IgD-negative memory B cell (primary cell): ENCODE results near the gene DDX54. TPM values are rescaled to one million over a fixed set of nuclear protein-coding genes. Genes with fewer than 3 reads are reported as not detected.
"Not testable (repeated sequence)": the region's sequence is repeated elsewhere in the genome, so short reads cannot be mapped to it uniquely, and the experiment has no call there.

Experiments used
- H3K27ac Mint-ChIP-seq, 3 donors: one replicate each; pipeline ENCODE4 v1.8.0; 2020 to 2022; ENCODE audit warnings: mild to moderate bottlenecking in 3 of 3, mixed read lengths in 3 of 3, moderate library complexity in 1 of 3
- H3K27me3 Mint-ChIP-seq: one replicate; pipeline ENCODE4 v1.8.0; 2021; ENCODE audit warnings: mixed read lengths
- H3K36me3 Mint-ChIP-seq: one replicate; pipeline ENCODE4 v1.8.0; 2020; ENCODE audit warnings: mild to moderate bottlenecking, mixed read lengths
- H3K4me1 Mint-ChIP-seq, 3 donors: one replicate each; pipeline ENCODE4 v1.8.0; 2020 to 2022; ENCODE audit warnings: mixed read lengths in 3 of 3, mild to moderate bottlenecking in 1 of 3
- H3K4me3 Mint-ChIP-seq, 4 donors: one replicate each; pipeline ENCODE4 v1.8.0; 2020 to 2022; ENCODE audit warnings: mild to moderate bottlenecking in 4 of 4, mixed read lengths in 4 of 4, moderate library complexity in 3 of 4
- H3K9me3 Mint-ChIP-seq, 3 donors: one replicate each; pipeline ENCODE4 v1.8.0; 2020 to 2021; ENCODE audit warnings: mixed read lengths in 3 of 3, mild to moderate bottlenecking in 1 of 3
- polyA plus RNA-seq: library from polyadenylated mRNA; unstranded; fragments of 300-500 nt; fragmentation: Illumina TruSeq; gene quantifications from one replicate; pipeline ENCODE4 v1.2.3, GENCODE V29; 2021

Gene DDX54
- polyA plus RNA-seq, 1 donor from 2014 or later, result 34.2 TPM

GRCh38 chr12:113128802-113129663 is 56.2 kb downstream of the DDX54 start:
- H3K27ac Mint-ChIP-seq, result peak overlapping the region in 1 of 3 donors; percentile 92
- no peaks in the 10 kb centered on the region for H3K27me3 Mint-ChIP-seq
- peak overlapping the region in 2 of 4 donors; percentile 28 to 67 for H3K4me3 Mint-ChIP-seq
- peaks cover 8 to 21% (median 13%) of the 10 kb centered on the region in 3 donors for H3K4me1 Mint-ChIP-seq
- no peaks in the 10 kb centered on the region for H3K36me3 Mint-ChIP-seq
- no peaks in the 10 kb centered on the region for H3K9me3 Mint-ChIP-seq

GRCh38 chr12:113127791-113128199 is 57.5 kb downstream of the DDX54 start:
- Mint-ChIP-seq H3K27ac (no peak overlapping the region), H3K4me3 (no peak overlapping the region), H3K9me3 (peaks cover 0 to 5% (median 0%) of the 10 kb centered on the region in 3 donors), H3K27me3 (no peaks in the 10 kb centered on the region), H3K36me3 (peaks cover 2% of the 10 kb centered on the region), H3K4me1 (peaks cover 8 to 21% (median 13%) of the 10 kb centered on the region in 3 donors)

GRCh38 chr12:113120670-113121370 is 64.5 kb downstream of the DDX54 start:
- Mint-ChIP-seq H3K9me3 (peaks cover 0 to 8% (median 0%) of the 10 kb centered on the region in 3 donors), H3K4me1 (peaks cover 0 to 1% (median 0%) of the 10 kb centered on the region in 3 donors), H3K4me3 (no peak overlapping the region), H3K27ac (no peak overlapping the region), H3K36me3 (peaks cover 2% of the 10 kb centered on the region), H3K27me3 (peaks cover 12% of the 10 kb centered on the region)

- Mint-ChIP-seq H3K36me3 (peaks cover 2% of the 10 kb centered on the region), H3K4me3 (no peak overlapping the region), H3K9me3 (peaks cover 0 to 8% (median 0%) of the 10 kb centered on the region in 3 donors), H3K4me1 (peaks cover 0 to 1% (median 0%) of the 10 kb centered on the region in 3 donors), H3K27me3 (peaks cover 12% of the 10 kb centered on the region), H3K27ac (no peak overlapping the region)
Measured at GRCh38 chr12:113119980-113120669, 65.2 kb downstream of the DDX54 start.

- Mint-ChIP-seq H3K4me3 (no peak overlapping the region), H3K27me3 (peaks cover 12% of the 10 kb centered on the region), H3K27ac (no peak overlapping the region), H3K36me3 (peaks cover under 1% of the 10 kb centered on the region), H3K4me1 (no peaks in the 10 kb centered on the region), H3K9me3 (peaks cover 0 to 6% (median 0%) of the 10 kb centered on the region in 3 donors)
Measured at GRCh38 chr12:113118142-113118541, 67.1 kb downstream of the DDX54 start.

GRCh38 chr12:113117684-113118083 is 67.6 kb downstream of the DDX54 start:
- H3K4me3 Mint-ChIP-seq, H3K36me3 Mint-ChIP-seq, H3K9me3 Mint-ChIP-seq, H3K27ac Mint-ChIP-seq, H3K4me1 Mint-ChIP-seq: not testable (repeated sequence)
- peaks cover 12% of the 10 kb centered on the region for H3K27me3 Mint-ChIP-seq

GRCh38 chr12:113116875-113117274 is 68.4 kb downstream of the DDX54 start:
- H3K4me1 Mint-ChIP-seq, result no peaks in the 10 kb centered on the region
- H3K4me3 Mint-ChIP-seq, result no peak overlapping the region
- no peaks in the 10 kb centered on the region for H3K9me3 Mint-ChIP-seq
- H3K27me3 Mint-ChIP-seq, result peaks cover 14% of the 10 kb centered on the region
- H3K27ac Mint-ChIP-seq, result no peak overlapping the region
- peaks cover 1% of the 10 kb centered on the region for H3K36me3 Mint-ChIP-seq

- no peak overlapping the region for H3K4me3 Mint-ChIP-seq
- no peak overlapping the region for H3K27ac Mint-ChIP-seq
- H3K27me3 Mint-ChIP-seq, result peaks cover 14% of the 10 kb centered on the region
- no peaks in the 10 kb centered on the region for H3K4me1 Mint-ChIP-seq
- no peaks in the 10 kb centered on the region for H3K9me3 Mint-ChIP-seq
- peaks cover 1% of the 10 kb centered on the region for H3K36me3 Mint-ChIP-seq
Measured at GRCh38 chr12:113115455-113116126, 69.7 kb downstream of the DDX54 start.

GRCh38 chr12:113114447-113115178 is 70.7 kb downstream of the DDX54 start:
- Mint-ChIP-seq H3K4me1 (no peaks in the 10 kb centered on the region), H3K4me3 (no peak overlapping the region), H3K27ac (no peak overlapping the region), H3K9me3 (no peaks in the 10 kb centered on the region), H3K36me3 (peaks cover 1% of the 10 kb centered on the region), H3K27me3 (peaks cover 8% of the 10 kb centered on the region)

- H3K4me1 Mint-ChIP-seq, result no peaks in the 10 kb centered on the region
- H3K27me3 Mint-ChIP-seq, result peaks cover 3% of the 10 kb centered on the region
- no peak overlapping the region for H3K4me3 Mint-ChIP-seq
- peaks cover 1% of the 10 kb centered on the region for H3K36me3 Mint-ChIP-seq
- H3K27ac Mint-ChIP-seq, result no peak overlapping the region
- no peaks in the 10 kb centered on the region for H3K9me3 Mint-ChIP-seq
Measured at GRCh38 chr12:113113397-113113796, 71.9 kb downstream of the DDX54 start.

GRCh38 chr12:113112043-113112899 is 73.0 kb downstream of the DDX54 start:
- no peak overlapping the region for H3K27ac Mint-ChIP-seq
- peaks cover 1% of the 10 kb centered on the region for H3K36me3 Mint-ChIP-seq

GRCh38 chr12:113111247-113111646 is 74.0 kb downstream of the DDX54 start:
- Mint-ChIP-seq H3K4me3 (no peak overlapping the region), H3K9me3 (no peaks in the 10 kb centered on the region), H3K27ac (no peak overlapping the region), H3K27me3 (peaks cover 1% of the 10 kb centered on the region), H3K36me3 (peaks cover 1% of the 10 kb centered on the region), H3K4me1 (no peaks in the 10 kb centered on the region)

More at GRCh38 chr12:113112043-113112899, 73.0 kb downstream of the DDX54 start:
- Mint-ChIP-seq H3K9me3 (no peaks in the 10 kb centered on the region), H3K4me3 (no peak overlapping the region), H3K4me1 (no peaks in the 10 kb centered on the region), H3K27me3 (peaks cover 1% of the 10 kb centered on the region)

- peaks cover 1% of the 10 kb centered on the region for H3K27me3 Mint-ChIP-seq
- no peak overlapping the region for H3K4me3 Mint-ChIP-seq
- peaks cover 0 to 2% (median 0%) of the 10 kb centered on the region in 3 donors for H3K4me1 Mint-ChIP-seq
- H3K9me3 Mint-ChIP-seq, result no peaks in the 10 kb centered on the region
- peaks cover 1% of the 10 kb centered on the region for H3K36me3 Mint-ChIP-seq
- peak overlapping the region in 1 of 3 donors; percentile 27 for H3K27ac Mint-ChIP-seq
Measured at GRCh38 chr12:113109872-113110599, 75.2 kb downstream of the DDX54 start.
